H9 (cell line): ENCODE data around the gene WDSUB1. TPM values are rescaled to one million over a fixed set of nuclear protein-coding genes. Genes with fewer than 3 reads are reported as not detected.

Experiments used
- DNase-seq: peaks from one replicate; pipeline ENCODE4 v3.0.0-alpha.2; 2017
- H2AFZ ChIP-seq: one replicate; pipeline ENCODE4 v1.6.1; 2013; ENCODE audit warnings: mild to moderate bottlenecking, low read length, control low read depth, moderate library complexity
- H2AK5ac ChIP-seq: 2 replicates; pipeline ENCODE4 v1.6.1; 2013; ENCODE audit warnings: low read length, control low read depth, mixed read lengths; ENCODE audit not compliant: insufficient read length
- H2BK120ac ChIP-seq: one replicate; pipeline ENCODE4 v1.6.1; 2013; ENCODE audit warnings: low read depth, mild to moderate bottlenecking, low read length, control low read depth, inconsistent platforms; ENCODE audit not compliant: poor library complexity, severe bottlenecking
- H2BK12ac ChIP-seq: 2 replicates; pipeline ENCODE4 v1.6.1; 2013; ENCODE audit warnings: low read length, control low read depth, mixed read lengths, low read depth; ENCODE audit not compliant: insufficient read length
- H2BK15ac ChIP-seq: 2 replicates; pipeline ENCODE4 v1.6.1; 2013; ENCODE audit warnings: low read depth, low read length, control low read depth
- H2BK20ac ChIP-seq: one replicate; pipeline ENCODE4 v1.6.1; 2013; ENCODE audit warnings: low read depth, mild to moderate bottlenecking, low read length, control low read depth, inconsistent platforms; ENCODE audit not compliant: poor library complexity, severe bottlenecking
- H2BK5ac ChIP-seq: 2 replicates; pipeline ENCODE4 v1.6.1; 2013; ENCODE audit warnings: low read length, control low read depth, mixed read lengths; ENCODE audit not compliant: insufficient read length
- H3K14ac ChIP-seq: 2 replicates; pipeline ENCODE4 v1.6.1; 2013; ENCODE audit warnings: low read length, control low read depth; ENCODE audit not compliant: insufficient read depth
- H3K18ac ChIP-seq: 2 replicates; pipeline ENCODE4 v1.6.1; 2013; ENCODE audit warnings: low read depth, mild to moderate bottlenecking, mixed read lengths, low read length, control low read depth; ENCODE audit not compliant: insufficient read length
- H3K23ac ChIP-seq: 2 replicates; pipeline ENCODE4 v1.6.1; 2013; ENCODE audit warnings: low read length, control low read depth, mixed read lengths, low read depth; ENCODE audit not compliant: insufficient read length
- H3K23me2 ChIP-seq: 2 replicates; pipeline ENCODE4 v1.6.1; 2013; ENCODE audit warnings: low read depth, mild to moderate bottlenecking, mixed read lengths, low read length, control low read depth; ENCODE audit not compliant: insufficient read length, poor library complexity, severe bottlenecking
- H3K27ac ChIP-seq: 2 replicates; pipeline ENCODE4 v1.5.1; 2013; ENCODE audit warnings: low read length, control low read depth, mixed read lengths, low read depth; ENCODE audit not compliant: insufficient read length
- H3K27me3 ChIP-seq: 2 replicates; pipeline ENCODE4 v1.6.1; 2013; ENCODE audit warnings: low read length, control low read depth, inconsistent platforms; ENCODE audit not compliant: insufficient read depth
- H3K4ac ChIP-seq: 2 replicates; pipeline ENCODE4 v1.6.1; 2013; ENCODE audit warnings: low read depth, mild to moderate bottlenecking, control low read depth, inconsistent platforms, low read length, moderate library complexity
- H3K4me1 ChIP-seq: 2 replicates; pipeline ENCODE4 v1.6.1; 2013; ENCODE audit warnings: low read length, control low read depth, inconsistent platforms; ENCODE audit not compliant: insufficient read depth
- H3K4me2 ChIP-seq: 2 replicates; pipeline ENCODE4 v1.6.1; 2013; ENCODE audit warnings: low read length, control low read depth, mixed read lengths; ENCODE audit not compliant: insufficient read length, insufficient read depth
- H3K56ac ChIP-seq: 2 replicates; pipeline ENCODE4 v1.6.1; 2013; ENCODE audit warnings: low read depth, mild to moderate bottlenecking, mixed read lengths, low read length, control low read depth; ENCODE audit not compliant: insufficient read length
- H3K79me1 ChIP-seq: 2 replicates; pipeline ENCODE4 v1.6.1; 2013; ENCODE audit warnings: low read depth, mild to moderate bottlenecking, moderate library complexity, low read length, control low read depth, inconsistent platforms; ENCODE audit not compliant: insufficient read depth, poor library complexity, severe bottlenecking
- H3K79me2 ChIP-seq: 2 replicates; pipeline ENCODE4 v1.6.1; 2013; ENCODE audit warnings: low read length, control low read depth, inconsistent platforms; ENCODE audit not compliant: insufficient read depth
- H3K9ac ChIP-seq: 2 replicates; pipeline ENCODE4 v1.6.1; 2013; ENCODE audit warnings: low read length, control low read depth, mixed read lengths; ENCODE audit not compliant: insufficient read length; ENCODE audit errors: extremely low read depth
- H3K9me3 ChIP-seq: one replicate; pipeline ENCODE4 v1.6.1; 2013; ENCODE audit warnings: low read depth, low read length, inconsistent platforms; ENCODE audit not compliant: control insufficient read depth
- H3T11ph ChIP-seq: one replicate; pipeline ENCODE4 v1.6.1; 2013; ENCODE audit warnings: mild to moderate bottlenecking, low read length, control low read depth, inconsistent platforms
- H4K20me1 ChIP-seq: one replicate; pipeline ENCODE4 v1.6.1; 2013; ENCODE audit not compliant: control insufficient read depth, insufficient read length, insufficient read depth
- H4K5ac ChIP-seq: 2 replicates; pipeline ENCODE4 v1.6.1; 2013; ENCODE audit warnings: low read depth, mild to moderate bottlenecking, mixed read lengths, low read length, control low read depth; ENCODE audit not compliant: insufficient read length
- H4K8ac ChIP-seq: replicated peaks from 2 replicates; pipeline ENCODE4 v1.6.1; 2013; ENCODE audit warnings: low read length, control low read depth, mixed read lengths, low read depth; ENCODE audit not compliant: insufficient read length
- H4K91ac ChIP-seq: 2 replicates; pipeline ENCODE4 v1.6.1; 2013; ENCODE audit warnings: low read depth, mild to moderate bottlenecking, moderate library complexity, mixed read lengths, low read length, control low read depth; ENCODE audit not compliant: insufficient read length
- H3K27ac Mint-ChIP-seq, 3 experiments: 2 replicates in 2 of 3; 3 replicates in 1 of 3; pipeline ENCODE4 v1.8.0; 2020 to 2021; ENCODE audit warnings: mixed read lengths in 3 of 3, mild to moderate bottlenecking in 1 of 3, moderate library complexity in 1 of 3
- H3K27me3 Mint-ChIP-seq: 2 replicates; pipeline ENCODE4 v1.8.0; 2021; ENCODE audit warnings: low read depth, mild to moderate bottlenecking, moderate library complexity, mixed read lengths
- H3K36me3 Mint-ChIP-seq, 3 experiments: 2 replicates in 2 of 3; 3 replicates in 1 of 3; pipeline ENCODE4 v1.8.0; 2020 to 2021; ENCODE audit warnings: low read depth in 3 of 3, mixed read lengths in 3 of 3; ENCODE audit not compliant: insufficient read depth in 1 of 3
- H3K4me1 Mint-ChIP-seq, 2 experiments: 2 replicates each; pipeline ENCODE4 v1.8.0; 2020; ENCODE audit warnings: mixed read lengths in 2 of 2
- H3K4me3 Mint-ChIP-seq, 2 experiments: 2 replicates in 1 of 2; 3 replicates in 1 of 2; pipeline ENCODE4 v1.8.0; 2020 to 2021; ENCODE audit warnings: mild to moderate bottlenecking in 2 of 2, mixed read lengths in 2 of 2, moderate library complexity in 1 of 2
- H3K9me3 Mint-ChIP-seq, 2 experiments: 2 replicates in 1 of 2; 3 replicates in 1 of 2; pipeline ENCODE4 v1.8.0; 2020; ENCODE audit warnings: mild to moderate bottlenecking in 2 of 2, mixed read lengths in 2 of 2, moderate library complexity in 1 of 2
- WGBS: extraction: QIAGEN DNeasy Blood & Tissue Kit; methylation state at CpG from one replicate; pipeline ENCODE4 v1.1.7; 2013; ENCODE audit warnings: missing lambda C conversion rate, low lambda C conversion rate, mixed read lengths; ENCODE audit not compliant: insufficient read length; ENCODE audit errors: extremely low coverage; 5-methylcytosine and 5-hydroxymethylcytosine counted together
- total RNA-seq: library from RNA; stranded (reverse); gene quantifications from 2 replicates; pipeline ENCODE4 v1.2.1, GENCODE V29; 2021
- TF ChIP-seq, protein P1 (sequence below): fragments of 200-600 bp; sonication (generic); conservative IDR thresholded peaks from 3 replicates; pipeline ENCODE4 v1.8.0; 2021; ENCODE audit warnings: antibody characterized with exemption, mild to moderate bottlenecking

The WDSUB1 gene
- total RNA-seq, 1 experiment from 2014 or later: 5.5 TPM

DNA sequence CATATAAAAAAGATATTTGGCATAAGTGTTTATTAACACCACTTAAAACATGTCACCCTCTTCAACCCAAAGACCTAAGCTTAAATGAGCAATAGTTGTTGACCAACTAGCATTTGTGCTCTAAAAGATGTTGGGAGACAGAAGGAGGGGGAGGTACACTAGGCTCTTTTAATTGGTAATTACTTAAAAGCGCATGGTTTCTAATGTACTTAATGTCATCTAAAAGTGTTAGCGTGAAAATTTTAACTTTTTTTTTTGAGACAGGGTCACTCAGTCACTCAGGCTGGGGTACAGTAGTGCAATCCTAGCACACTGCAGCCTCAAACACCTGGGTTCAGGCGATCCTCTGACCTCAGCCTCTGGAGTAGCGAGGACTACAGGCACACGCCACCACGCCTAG is 5.5 kb downstream of the WDSUB1 start:
- H3K18ac ChIP-seq: no peak overlapping the region

More for the DNA sequence above, 5.5 kb downstream of the WDSUB1 start:
- Histone ChIP-seq H4K8ac (no peak overlapping the region), H3K27ac (no peak overlapping the region), H2BK20ac (no peak overlapping the region), H3K79me1 (no peaks in the 10 kb centered on the region), H3K4me2 (no peak overlapping the region), H2AFZ (no peak overlapping the region), H3K9me3 (no peaks in the 10 kb centered on the region), H3K23me2 (no peaks in the 10 kb centered on the region), H4K20me1 (no peaks in the 10 kb centered on the region), H2AK5ac (no peak overlapping the region), H2BK15ac (no peak overlapping the region), H4K91ac (no peak overlapping the region), H3T11ph (no peak overlapping the region), H3K4ac (no peak overlapping the region), H3K14ac (no peak overlapping the region), H2BK12ac (no peak overlapping the region), H2BK5ac (no peak overlapping the region), H3K27me3 (no peaks in the 10 kb centered on the region), H2BK120ac (no peak overlapping the region), H3K79me2 (no peaks in the 10 kb centered on the region), H3K23ac (no peak overlapping the region), H3K56ac (no peak overlapping the region), H3K9ac (no peak overlapping the region), H4K5ac (no peak overlapping the region), H3K4me1 (no peaks in the 10 kb centered on the region)
- DNase-seq: no peak
- TF ChIP-seq, protein P1, sequence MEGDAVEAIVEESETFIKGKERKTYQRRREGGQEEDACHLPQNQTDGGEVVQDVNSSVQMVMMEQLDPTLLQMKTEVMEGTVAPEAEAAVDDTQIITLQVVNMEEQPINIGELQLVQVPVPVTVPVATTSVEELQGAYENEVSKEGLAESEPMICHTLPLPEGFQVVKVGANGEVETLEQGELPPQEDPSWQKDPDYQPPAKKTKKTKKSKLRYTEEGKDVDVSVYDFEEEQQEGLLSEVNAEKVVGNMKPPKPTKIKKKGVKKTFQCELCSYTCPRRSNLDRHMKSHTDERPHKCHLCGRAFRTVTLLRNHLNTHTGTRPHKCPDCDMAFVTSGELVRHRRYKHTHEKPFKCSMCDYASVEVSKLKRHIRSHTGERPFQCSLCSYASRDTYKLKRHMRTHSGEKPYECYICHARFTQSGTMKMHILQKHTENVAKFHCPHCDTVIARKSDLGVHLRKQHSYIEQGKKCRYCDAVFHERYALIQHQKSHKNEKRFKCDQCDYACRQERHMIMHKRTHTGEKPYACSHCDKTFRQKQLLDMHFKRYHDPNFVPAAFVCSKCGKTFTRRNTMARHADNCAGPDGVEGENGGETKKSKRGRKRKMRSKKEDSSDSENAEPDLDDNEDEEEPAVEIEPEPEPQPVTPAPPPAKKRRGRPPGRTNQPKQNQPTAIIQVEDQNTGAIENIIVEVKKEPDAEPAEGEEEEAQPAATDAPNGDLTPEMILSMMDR: no peak
- no peaks in the 10 kb centered on the region for H3K9me3 Mint-ChIP-seq
- no peak overlapping the region for H3K27ac Mint-ChIP-seq
- peaks cover 9 to 11% of the 10 kb centered on the region in 2 experiments for H3K4me1 Mint-ChIP-seq
- no peak overlapping the region for H3K4me3 Mint-ChIP-seq
- no CpG with 5 or more reads among the region's 6 CpGs for WGBS
- H3K27me3 Mint-ChIP-seq: no peaks in the 10 kb centered on the region; the same call in 1 of the 2 replicates
- H3K36me3 Mint-ChIP-seq: peaks cover 0 to 18% (median 0%) of the 10 kb centered on the region in 3 experiments; a peak in 2 of 7 replicates
